Loucy (cell line): Measurements from ENCODE around the gene KCNN2.

Experiments used
- H2AFZ ChIP-seq: fragments of 200-600 bp; sonication (generic); 2 replicates; pipeline ENCODE4 v1.6.0; 2016; ENCODE audit warnings: antibody characterized with exemption, mild to moderate bottlenecking, low read length, moderate library complexity
- H3F3A ChIP-seq: fragments of 200-600 bp; 2 replicates; pipeline ENCODE4 v1.6.0; 2016; ENCODE audit warnings: antibody characterized with exemption, low read depth, mild to moderate bottlenecking
- H3K27me3 ChIP-seq: fragments of 200-600 bp; sonication (generic); 2 replicates; pipeline ENCODE4 v1.6.1; 2014; ENCODE audit warnings: low read length, mild to moderate bottlenecking; ENCODE audit not compliant: insufficient read depth, poor library complexity, severe bottlenecking
- H3K36me3 ChIP-seq: fragments of 200-600 bp; sonication (generic); 2 replicates; pipeline ENCODE4 v1.6.1; 2016; ENCODE audit warnings: low read length; ENCODE audit not compliant: insufficient read depth
- H3K4me1 ChIP-seq: fragments of 200-600 bp; sonication (generic); 2 replicates; pipeline ENCODE4 v1.5.1; 2014; ENCODE audit warnings: low read length, mild to moderate bottlenecking; ENCODE audit not compliant: insufficient read depth, poor library complexity, severe bottlenecking
- H3K4me2 ChIP-seq: fragments of 200-600 bp; sonication (generic); 2 replicates; pipeline ENCODE4 v1.6.0; 2014; ENCODE audit warnings: antibody characterized with exemption, low read length, low read depth, mild to moderate bottlenecking; ENCODE audit not compliant: poor library complexity, severe bottlenecking
- H3K4me3 ChIP-seq: fragments of 200-600 bp; sonication (generic); 2 replicates; pipeline ENCODE4 v1.5.1; 2014; ENCODE audit warnings: low read length, mild to moderate bottlenecking, mixed read lengths; ENCODE audit not compliant: poor library complexity, severe bottlenecking
- H3K79me2 ChIP-seq: fragments of 200-600 bp; sonication (generic); 2 replicates; pipeline ENCODE4 v1.6.1; 2014; ENCODE audit warnings: low read length; ENCODE audit not compliant: insufficient read depth
- H3K9ac ChIP-seq: fragments of 200-600 bp; sonication (generic); 2 replicates; pipeline ENCODE4 v1.6.0; 2014; ENCODE audit warnings: mild to moderate bottlenecking, low read depth, low read length, moderate library complexity; ENCODE audit not compliant: poor library complexity, severe bottlenecking
- H3K9me2 ChIP-seq: fragments of 200-600 bp; sonication (generic); replicated peaks from 2 replicates; pipeline ENCODE4 v1.6.1; 2016; ENCODE audit warnings: low read depth, low read length, mixed read lengths
- H3K9me3 ChIP-seq: fragments of 200-600 bp; sonication (generic); 2 replicates; pipeline ENCODE4 v1.6.1; 2014; ENCODE audit warnings: mild to moderate bottlenecking, antibody characterized with exemption, low read length, low read depth; ENCODE audit not compliant: insufficient read depth
- H4K20me1 ChIP-seq: fragments of 200-600 bp; sonication (generic); 2 replicates; pipeline ENCODE4 v1.6.0; 2014; ENCODE audit warnings: antibody characterized with exemption, low read length, mild to moderate bottlenecking; ENCODE audit not compliant: insufficient read depth, poor library complexity, severe bottlenecking
- EZH2phosphoT487 ChIP-seq: fragments of 200-600 bp; IDR thresholded peaks from 2 replicates; pipeline ENCODE4 v1.6.1; 2018; ENCODE audit warnings: antibody characterized with exemption, mild to moderate bottlenecking, moderate library complexity, borderline replicate concordance
- TF ChIP-seq, protein P1 (sequence below): fragments of 200-600 bp; sonication (generic); conservative IDR thresholded peaks from 2 replicates; pipeline ENCODE4 v1.5.1; 2014; ENCODE audit warnings: mild to moderate bottlenecking, antibody characterized with exemption, low read length

Gene KCNN2

DNA sequence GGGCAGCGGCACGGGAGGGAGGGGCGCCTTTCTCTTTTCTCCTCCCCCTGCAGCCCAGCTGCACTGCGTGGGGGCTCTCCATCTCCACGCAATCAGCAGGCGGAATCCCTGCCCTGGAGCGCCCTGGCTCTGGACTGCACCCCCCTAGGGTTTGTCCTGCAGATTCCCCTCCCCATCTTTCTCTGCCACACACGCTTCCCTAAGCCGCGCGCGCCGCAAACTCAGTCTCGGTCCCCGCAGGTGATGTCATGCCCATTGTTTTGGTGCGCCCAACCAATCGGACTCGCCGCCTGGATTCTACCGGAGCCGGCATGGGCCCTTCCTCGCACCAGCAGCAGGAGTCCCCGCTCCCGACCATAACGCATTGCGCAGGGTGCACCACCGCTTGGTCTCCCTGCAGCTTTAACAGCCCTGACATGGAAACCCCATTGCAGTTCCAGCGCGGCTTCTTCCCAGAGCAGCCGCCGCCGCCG is at the start of gene KCNN2:
TSS of gene KCNN2 (plus strand) at position 347 of the 473 bp plus-strand sequence. CDS start at position 417, 70 bp downstream.
- Histone ChIP-seq H3K9ac (no peak within 1 kb of the TSS), H3K4me1 (no peaks in the 10 kb centered on the region), H3K36me3 (no peaks in the 10 kb centered on the region), H4K20me1 (no peaks in the 10 kb centered on the region), H3K9me3 (no peaks in the 10 kb centered on the region), H2AFZ (no peak within 1 kb of the TSS), H3K4me2 (no peak within 1 kb of the TSS), H3K79me2 (no peaks in the 10 kb centered on the region), H3K27me3 (no peaks in the 10 kb centered on the region), H3F3A (no peaks in the 10 kb centered on the region), H3K9me2 (no peaks in the 10 kb centered on the region), H3K4me3 (no peak within 1 kb of the TSS)
- TF ChIP-seq, protein P1, sequence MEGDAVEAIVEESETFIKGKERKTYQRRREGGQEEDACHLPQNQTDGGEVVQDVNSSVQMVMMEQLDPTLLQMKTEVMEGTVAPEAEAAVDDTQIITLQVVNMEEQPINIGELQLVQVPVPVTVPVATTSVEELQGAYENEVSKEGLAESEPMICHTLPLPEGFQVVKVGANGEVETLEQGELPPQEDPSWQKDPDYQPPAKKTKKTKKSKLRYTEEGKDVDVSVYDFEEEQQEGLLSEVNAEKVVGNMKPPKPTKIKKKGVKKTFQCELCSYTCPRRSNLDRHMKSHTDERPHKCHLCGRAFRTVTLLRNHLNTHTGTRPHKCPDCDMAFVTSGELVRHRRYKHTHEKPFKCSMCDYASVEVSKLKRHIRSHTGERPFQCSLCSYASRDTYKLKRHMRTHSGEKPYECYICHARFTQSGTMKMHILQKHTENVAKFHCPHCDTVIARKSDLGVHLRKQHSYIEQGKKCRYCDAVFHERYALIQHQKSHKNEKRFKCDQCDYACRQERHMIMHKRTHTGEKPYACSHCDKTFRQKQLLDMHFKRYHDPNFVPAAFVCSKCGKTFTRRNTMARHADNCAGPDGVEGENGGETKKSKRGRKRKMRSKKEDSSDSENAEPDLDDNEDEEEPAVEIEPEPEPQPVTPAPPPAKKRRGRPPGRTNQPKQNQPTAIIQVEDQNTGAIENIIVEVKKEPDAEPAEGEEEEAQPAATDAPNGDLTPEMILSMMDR, result no peak
- no peak for TF ChIP-seq EZH2phosphoT487

DNA sequence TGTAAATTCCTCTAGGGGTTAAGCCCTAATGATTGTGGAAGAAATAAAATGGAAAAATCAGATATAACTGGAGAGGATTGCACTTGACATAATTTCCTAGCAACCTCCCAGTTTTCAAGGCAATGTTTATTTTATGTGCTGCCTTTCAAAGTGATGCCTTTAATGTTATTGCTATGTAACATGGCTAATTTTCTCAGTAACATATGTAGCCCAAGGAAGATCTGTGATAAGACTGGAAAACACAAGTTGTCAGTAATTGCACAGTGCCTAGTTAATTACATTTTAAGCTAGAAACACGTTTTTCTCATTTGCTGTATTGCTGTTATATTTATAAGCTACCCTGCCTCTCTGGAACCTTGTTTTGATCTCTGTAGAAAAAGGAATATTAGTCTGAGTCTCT is 49.2 kb upstream of the KCNN2 start:
- Histone ChIP-seq H3K27me3 (no peaks in the 10 kb centered on the region), H4K20me1 (no peaks in the 10 kb centered on the region), H3K9me3 (no peaks in the 10 kb centered on the region), H2AFZ (no peak overlapping the region), H3K4me1 (no peaks in the 10 kb centered on the region), H3K4me2 (no peak overlapping the region), H3F3A (no peaks in the 10 kb centered on the region), H3K36me3 (no peaks in the 10 kb centered on the region), H3K9ac (no peak overlapping the region), H3K9me2 (no peaks in the 10 kb centered on the region), H3K79me2 (no peaks in the 10 kb centered on the region), H3K4me3 (no peak overlapping the region)
- no peak for TF ChIP-seq EZH2phosphoT487
- TF ChIP-seq, protein P1, result no peak

DNA sequence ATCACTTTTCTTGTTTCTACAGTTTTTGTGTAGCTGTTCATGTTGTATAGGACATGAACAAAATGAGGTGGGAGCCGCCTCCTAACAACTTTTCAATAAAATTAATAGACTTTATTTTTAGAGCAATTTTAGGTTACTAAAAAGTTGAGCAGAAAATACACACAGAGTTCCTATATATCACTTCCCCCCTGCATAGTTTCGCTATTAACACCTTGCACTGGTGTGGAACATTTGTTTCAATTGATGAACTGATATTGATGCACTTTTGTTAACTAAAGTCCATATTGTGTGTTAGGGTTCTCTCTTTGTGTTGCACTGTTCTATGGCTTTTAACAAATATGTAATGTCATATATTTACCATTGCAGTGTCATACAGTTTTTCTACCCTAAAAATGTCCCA is 47.8 kb upstream of the KCNN2 start:
- Histone ChIP-seq H3K4me2 (no peak overlapping the region), H3K36me3 (no peaks in the 10 kb centered on the region), H3K27me3 (no peaks in the 10 kb centered on the region), H3K9me2 (no peaks in the 10 kb centered on the region), H2AFZ (no peak overlapping the region), H3K9ac (no peak overlapping the region), H3K79me2 (no peaks in the 10 kb centered on the region), H4K20me1 (no peaks in the 10 kb centered on the region), H3F3A (no peaks in the 10 kb centered on the region), H3K9me3 (no peaks in the 10 kb centered on the region), H3K4me3 (no peak overlapping the region), H3K4me1 (no peaks in the 10 kb centered on the region)
- no peak for TF ChIP-seq EZH2phosphoT487
- TF ChIP-seq, protein P1, result no peak
